ENCODE measurements around the gene ZFHX3. TPM values are rescaled to one million over a fixed set of nuclear protein-coding genes. Genes with fewer than 3 reads are reported as not detected.

The ZFHX3 gene
- total RNA-seq, 1 experiment from 2014 or later, result 3.0 TPM

GRCh38 chr16:72978212-72978611 is 69.7 kb downstream of the ZFHX3 start:
- no peak for DNase-seq (ENCODE audit: low read depth)

DNA sequence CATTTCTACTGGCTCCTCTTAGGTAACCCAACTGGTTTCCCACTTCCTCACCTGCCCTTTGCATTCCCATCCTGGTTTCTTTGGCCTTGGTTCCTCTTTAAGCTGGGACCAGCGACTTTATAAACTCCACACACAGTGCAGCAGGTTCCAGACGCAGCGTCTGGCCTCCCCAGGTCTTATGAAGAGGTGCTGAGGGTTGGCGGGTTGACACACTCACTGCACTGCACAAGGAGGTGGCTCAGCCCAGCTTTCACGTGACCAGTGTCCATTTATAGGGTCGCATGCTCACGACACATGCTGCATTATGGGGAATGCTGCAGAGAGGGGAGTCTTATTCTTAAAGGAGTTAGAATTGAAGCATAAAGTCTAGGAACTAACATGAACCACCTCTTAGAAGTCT is 70.8 kb downstream of the ZFHX3 start:
- DNase-seq (ENCODE audit: low read depth), result no peak

- DNase-seq (ENCODE audit: low read depth), result no peak
Measured at GRCh38 chr16:72976438-72977064, 71.4 kb downstream of the ZFHX3 start.

DNA sequence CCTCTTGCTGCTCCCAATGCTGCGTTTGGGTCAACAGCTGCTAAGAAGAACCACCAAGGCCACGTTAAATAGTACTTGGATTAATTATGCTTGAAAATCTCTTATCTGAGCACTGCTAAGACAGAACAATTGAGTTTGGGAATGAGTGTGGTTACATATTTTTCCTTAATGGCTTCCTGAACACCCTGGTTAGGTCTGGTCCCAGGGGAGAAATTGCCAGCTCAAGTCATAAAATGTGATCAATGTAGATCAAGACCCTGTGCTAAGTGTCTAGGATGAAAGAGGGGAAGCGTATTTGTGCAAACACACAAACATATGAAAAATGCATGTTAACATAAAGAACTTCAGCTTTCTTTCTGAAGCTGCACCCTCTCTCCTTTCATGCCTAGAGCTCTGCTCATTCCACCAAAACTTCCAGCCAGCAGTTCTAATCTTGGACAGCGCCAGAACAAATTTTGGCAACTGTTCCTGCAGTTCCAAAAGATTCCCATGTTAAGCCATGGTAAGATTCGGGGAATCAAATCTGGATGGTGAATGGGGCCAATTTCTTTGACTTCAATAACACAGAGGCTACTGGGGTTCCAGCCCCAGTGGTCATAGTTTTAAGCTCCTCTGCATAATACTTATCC is 72.0 kb downstream of the ZFHX3 start:
- no peak for DNase-seq (ENCODE audit: low read depth)

- no peak for DNase-seq (ENCODE audit: low read depth)
Measured at GRCh38 chr16:72974142-72974769, 73.7 kb downstream of the ZFHX3 start.

DNA sequence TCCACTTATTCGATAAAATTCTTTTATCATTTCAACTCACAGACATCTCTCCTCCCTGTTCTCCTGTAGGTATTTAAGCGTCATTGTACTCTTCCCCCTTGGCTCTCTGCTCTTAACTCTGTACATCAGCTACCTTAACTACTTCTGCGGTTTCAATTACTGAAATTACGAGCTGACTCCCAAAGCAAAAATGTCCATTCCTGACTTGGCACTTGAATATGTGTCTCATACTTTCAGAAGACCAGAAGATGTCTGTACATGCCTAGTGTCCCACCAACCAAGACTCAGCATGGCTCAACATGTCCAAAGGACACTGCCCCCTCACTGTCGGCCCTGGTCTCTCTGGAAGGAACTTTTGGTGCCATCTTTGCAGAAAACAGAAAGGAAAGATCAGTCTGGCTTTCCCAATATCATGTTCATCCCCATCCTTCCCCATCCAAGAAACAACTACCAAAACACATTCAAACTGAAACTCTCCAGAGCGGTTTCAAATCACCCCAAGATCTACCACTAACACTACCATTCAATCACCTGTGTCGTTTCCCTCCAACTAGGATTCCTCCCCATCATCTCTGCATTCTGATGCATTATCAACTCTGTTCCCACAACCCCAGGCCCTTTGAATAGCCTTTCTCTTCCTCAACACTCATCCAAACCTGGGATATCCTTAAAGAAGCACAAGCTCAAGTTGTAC is 74.9 kb downstream of the ZFHX3 start:
- DNase-seq (ENCODE audit: low read depth), result no peak

GRCh38 chr16:72971370-72971769 is 76.6 kb downstream of the ZFHX3 start:
- no peak for DNase-seq (ENCODE audit: low read depth)

DNA sequence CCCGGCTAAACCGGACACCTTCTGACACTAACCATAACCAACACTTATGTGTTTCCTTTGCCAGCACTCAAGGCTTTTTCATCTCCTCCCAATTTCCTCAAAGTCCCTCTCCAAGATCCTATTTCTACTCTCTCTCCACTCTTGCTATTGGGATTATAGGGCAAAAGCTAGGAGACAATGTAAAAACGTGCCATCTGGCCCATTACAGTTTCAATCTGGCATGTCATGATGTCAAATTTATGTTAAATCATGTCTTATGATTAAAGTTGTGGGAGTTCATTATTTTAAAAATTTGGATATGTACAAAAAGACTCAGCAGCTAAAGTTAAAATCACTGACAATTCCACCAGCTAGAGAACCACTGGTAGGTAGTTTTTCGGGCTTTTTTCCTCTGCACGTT is 77.3 kb downstream of the ZFHX3 start:
- no peak for DNase-seq (ENCODE audit: low read depth)

DNA sequence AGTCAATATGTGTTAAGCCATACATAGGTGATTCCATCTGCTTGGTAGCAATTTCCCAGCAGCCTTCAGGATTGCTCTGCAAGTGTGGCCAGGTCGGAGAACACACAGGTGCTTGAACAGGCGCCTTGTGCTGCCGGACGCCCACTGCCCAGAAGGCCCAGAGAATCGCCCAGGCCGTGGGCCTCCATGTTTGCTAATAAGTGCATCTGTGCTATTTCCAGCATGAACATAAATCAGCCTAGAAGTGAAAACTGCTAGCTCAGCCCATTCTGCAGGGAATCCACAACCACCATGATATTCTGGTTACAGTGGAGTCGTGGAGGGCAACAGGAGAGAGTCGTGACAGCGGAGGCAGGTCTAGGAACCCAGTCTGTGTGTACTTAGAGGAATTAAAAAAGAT is 78.1 kb downstream of the ZFHX3 start:
- no peak for DNase-seq (ENCODE audit: low read depth)

DNA sequence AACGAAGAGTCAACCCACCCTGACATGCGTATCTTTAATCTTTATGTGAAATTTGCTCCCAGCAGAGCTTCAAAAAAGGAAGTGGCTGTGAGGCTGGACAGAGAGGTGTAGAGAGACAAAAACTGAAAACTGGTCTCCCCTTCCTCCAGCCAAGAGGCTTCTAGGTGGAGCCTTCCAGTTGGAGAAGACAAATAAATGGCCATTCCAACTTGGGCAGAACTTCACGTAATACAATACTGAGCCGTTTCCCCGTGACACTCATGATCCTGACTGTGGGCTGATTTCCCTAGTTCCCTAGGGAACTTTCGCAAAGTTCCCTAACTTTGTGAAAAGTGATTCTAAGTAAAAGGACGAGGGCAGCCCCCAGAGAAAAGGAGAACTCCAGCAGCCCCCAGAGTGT is 78.8 kb downstream of the ZFHX3 start:
- no peak for DNase-seq (ENCODE audit: low read depth)

GRCh38 chr16:72967941-72968340 is 80.0 kb downstream of the ZFHX3 start:
- no peak for DNase-seq (ENCODE audit: low read depth)

DNA sequence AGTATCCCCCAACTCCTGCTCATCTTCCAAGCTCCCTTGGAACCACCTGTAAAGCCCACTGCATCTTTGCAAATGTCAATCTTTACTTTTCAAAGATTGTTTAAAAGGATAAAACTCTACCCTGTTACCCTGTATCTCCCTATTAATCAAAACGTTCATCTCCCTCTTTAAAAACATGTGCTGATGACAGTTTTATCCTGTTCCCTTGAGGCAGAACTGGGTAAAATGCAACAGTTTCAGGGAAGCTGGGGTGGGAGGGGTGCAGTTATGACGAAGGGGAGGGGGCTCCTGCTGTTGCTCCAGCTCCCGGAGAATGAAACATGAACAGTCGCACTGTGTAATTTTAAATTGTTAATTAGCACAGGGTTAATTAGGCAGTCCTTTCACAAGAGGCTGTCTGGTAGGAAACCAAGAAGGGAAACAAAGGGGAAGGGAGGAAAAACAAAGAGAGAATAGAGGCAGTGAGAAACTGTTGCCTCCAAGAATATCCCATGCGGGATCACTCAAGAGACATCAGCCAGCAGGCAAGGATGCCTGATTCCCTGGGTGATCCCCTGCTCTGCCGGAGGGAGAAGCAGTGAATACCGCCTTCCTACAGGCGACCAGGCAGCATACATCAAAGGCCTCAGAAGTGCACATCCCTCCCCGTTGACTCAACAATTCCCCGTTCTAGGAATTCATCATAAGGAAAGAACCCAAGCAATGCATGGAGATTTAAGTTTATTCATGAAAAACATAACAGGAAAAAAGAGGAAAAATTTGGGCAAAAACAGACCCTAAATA is 84.2 kb downstream of the ZFHX3 start:
- no peak for DNase-seq (ENCODE audit: low read depth)

DNA sequence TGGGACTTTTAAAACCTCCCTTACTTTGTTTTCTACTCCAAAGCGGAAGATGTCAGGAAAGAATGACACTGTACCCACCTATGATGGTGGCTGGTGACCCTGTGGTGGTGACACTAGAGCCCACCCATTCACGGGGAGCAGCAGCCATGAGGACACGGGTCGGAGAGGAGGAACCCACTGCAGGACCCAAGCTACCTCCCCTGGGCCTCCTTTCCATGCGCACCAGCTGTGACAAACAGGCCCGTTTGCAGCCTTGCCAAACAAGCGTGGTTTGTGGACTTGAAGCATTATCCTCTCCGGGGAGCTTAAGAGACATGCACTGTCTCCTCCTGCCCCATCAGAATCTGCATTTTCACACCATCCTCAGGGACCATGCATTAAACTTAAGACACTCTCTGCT is 85.6 kb downstream of the ZFHX3 start:
- DNase-seq (ENCODE audit: low read depth), result no peak

DNA sequence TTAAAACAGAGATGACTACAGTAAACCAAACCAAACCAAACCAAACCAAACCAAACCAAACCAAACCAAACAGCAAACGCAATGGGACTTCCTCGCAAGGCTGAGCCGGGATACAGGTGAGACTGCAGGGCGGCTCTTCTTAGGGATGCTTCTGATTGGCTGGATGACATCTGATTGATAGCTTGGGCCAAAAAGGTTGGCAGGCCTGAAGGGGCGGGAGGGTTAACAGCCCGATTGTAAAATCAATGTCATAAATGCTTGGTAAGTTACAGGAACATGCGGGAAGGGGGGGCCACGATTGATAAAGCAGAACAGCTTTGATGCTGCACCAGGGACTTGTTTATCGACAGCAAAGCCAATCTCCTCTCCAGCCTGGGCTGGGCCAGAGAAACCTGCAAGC is 86.1 kb downstream of the ZFHX3 start:
- no peak for DNase-seq (ENCODE audit: low read depth)

DNA sequence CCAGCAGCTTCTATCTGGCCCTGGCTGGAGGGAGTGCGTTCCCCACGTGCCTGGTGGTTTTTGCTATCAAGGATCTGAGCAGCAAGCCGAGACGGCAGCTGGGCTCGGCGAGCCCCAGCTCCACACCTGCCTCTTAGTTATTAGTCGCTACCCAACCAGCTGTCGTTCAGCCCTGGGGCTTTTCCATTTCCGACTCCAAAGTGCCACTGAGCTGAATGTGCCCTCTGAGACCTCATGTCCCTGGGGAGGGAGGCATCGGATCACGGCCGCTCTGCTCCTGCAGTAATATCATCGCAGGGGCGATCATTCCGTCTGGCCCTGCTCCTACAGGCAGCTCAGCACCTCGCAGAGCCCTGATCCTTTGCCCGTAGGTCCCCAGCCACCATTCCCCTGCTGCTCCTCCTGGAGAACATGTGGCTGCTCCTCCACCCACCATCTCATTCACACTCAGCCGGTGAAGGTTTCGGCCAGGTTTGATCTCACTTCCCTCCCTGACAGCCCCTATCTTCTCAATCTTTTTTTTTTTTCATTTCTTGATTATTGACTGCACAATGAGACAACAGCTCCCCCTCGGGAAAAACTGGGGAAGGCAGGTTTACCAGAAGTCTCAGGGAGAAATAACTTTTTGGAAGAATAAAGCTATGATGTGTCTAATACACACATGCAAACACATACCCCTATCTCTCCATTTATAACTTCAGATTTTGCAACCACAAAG is 86.7 kb downstream of the ZFHX3 start:
- no peak for DNase-seq (ENCODE audit: low read depth)

DNA sequence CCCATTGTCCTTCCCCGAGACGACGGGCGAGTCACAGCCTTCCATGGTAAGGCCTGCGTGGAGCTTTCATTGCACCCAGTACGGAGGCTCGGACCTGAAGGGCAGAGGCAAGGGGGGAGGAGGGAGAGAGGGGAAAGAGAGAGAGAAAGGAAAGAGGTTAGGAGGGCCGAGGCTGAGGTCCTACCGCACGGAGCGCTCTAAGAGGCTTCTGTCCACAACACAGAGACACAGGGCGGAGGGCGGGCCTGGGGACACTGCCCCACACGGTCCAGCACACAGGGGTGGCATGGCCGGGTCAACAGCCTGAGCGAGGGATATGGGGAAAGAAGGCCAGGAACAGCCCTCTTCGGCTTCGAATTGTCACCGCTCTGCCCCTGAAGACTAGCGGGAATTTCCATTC is 87.8 kb downstream of the ZFHX3 start:
- DNase-seq (ENCODE audit: low read depth), result no peak

GRCh38 chr16:72959301-72959996 is 88.5 kb downstream of the ZFHX3 start:
- DNase-seq (ENCODE audit: low read depth), result no peak

- DNase-seq (ENCODE audit: low read depth), result no peak
Measured at GRCh38 chr16:72958522-72959076, 89.3 kb downstream of the ZFHX3 start.

- no peak for DNase-seq (ENCODE audit: low read depth)
Measured at GRCh38 chr16:72957303-72958277, 90.3 kb downstream of the ZFHX3 start.

Measured in HT1080 (cell line).